Kidney capillary endothelial cell (primary cell): Measurements from ENCODE around the gene CEP131.
"Not testable (repeated sequence)": the region's sequence is repeated elsewhere in the genome, so short reads cannot be mapped to it uniquely, and the experiment has no call there.

Source experiments
- DNase-seq: peaks from one replicate; pipeline ENCODE4 v3.0.0-alpha.2; 2018; ENCODE audit warnings: low spot score

The CEP131 gene

DNA sequence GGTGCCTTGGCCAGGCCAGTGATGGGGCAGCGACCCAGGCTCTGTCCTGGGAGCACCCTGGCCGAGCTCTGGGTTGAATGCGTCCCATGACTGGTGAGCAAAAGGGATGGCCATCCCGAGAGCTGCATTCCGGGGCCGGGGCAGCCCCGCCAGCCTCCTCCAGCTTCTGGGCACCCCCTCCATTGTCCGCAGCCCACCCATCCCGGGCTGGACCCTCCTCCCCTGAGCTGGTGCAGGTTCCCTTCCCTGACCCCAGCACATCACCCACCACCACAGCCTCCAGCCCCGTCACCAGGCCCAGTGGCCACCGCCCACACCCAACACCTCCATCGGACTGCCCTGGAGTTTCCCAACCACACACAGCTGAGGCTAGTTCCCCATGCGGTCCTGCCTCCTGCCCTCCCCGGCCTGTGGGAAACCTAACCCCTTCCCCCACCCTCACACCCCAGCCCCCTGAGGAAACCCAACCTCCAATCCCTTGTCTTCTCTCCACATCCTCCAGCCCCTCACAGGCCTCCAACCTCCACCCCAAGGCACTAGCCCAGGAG is 73.7 kb downstream of the CEP131 start:
- DNase-seq, result no peak

DNA sequence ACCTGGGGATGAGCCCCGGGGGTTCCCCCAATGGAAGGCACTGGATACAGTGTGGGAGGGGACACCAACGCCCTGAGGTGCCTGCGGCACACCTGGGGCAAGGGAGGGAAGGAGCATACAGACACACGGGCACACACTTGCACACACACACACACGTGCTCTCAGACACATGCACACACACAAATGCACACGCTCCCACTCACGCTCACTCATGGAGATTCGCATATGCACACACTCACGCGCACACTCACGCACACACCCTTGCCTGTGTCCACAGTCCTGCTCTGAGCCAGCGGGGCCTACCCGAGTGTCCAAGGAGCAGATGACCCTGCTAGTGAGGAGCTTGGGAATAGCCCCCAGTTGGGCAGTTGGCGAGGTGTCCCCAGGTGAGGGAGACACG is 74.2 kb downstream of the CEP131 start:
- DNase-seq, result no peak

DNA sequence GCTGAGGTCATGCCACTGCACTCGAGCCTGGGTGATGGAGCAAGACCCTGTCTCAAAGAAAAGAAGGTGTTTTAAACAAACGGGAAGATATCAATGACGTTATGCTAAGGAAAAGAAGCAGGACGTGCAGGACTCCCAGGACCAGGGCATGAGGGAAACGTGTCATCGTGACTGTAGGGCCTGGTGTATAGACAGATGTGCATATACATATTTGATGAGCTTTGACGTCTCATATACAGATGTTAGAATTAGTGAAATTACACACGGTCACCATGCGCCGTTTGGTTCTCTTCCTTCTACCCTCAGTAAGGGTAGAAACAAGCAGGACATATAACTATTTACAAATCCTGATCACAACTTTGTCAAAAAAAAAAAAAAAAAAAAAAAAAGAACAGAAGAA is 75.1 kb downstream of the CEP131 start:
- no peak for DNase-seq

DNA sequence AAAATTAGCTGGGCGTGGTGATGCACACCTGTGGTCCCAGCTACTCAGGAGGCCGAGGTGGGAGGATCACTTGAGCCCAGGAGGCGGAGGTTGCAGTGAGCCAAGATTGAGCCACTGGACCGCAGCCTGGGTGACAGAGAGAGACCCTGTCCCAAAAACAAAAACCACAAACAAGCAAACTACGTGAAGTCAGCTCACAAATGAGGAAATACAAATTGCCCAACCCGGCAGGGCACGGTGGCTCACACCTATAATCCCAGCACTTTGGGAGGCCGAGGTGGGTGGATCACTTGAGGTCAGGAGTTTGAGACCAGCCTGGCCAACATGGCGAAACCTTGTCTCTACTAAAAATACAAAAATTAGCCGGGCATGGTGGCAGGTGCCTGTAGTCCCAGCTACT is 76.6 kb downstream of the CEP131 start:
- DNase-seq, result not testable (repeated sequence)

DNA sequence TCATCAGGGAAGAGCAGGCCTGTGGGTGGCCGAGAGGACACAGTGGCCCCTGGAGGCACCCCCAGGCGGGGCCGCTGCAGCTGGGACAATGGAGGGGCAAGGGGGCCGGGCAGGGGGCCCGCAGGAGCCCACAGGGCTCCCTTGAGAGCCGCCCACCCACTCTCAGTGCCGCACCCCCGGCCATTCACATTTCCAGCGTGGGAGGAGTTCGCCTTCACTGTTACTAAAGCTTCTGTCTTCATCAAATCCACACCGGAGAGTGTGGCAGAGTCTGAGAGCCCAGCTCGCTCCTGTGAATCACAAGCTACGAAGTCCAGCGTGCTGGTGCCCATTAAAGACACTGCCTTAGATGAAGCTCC is 78.4 kb downstream of the CEP131 start:
- DNase-seq, result no peak

DNA sequence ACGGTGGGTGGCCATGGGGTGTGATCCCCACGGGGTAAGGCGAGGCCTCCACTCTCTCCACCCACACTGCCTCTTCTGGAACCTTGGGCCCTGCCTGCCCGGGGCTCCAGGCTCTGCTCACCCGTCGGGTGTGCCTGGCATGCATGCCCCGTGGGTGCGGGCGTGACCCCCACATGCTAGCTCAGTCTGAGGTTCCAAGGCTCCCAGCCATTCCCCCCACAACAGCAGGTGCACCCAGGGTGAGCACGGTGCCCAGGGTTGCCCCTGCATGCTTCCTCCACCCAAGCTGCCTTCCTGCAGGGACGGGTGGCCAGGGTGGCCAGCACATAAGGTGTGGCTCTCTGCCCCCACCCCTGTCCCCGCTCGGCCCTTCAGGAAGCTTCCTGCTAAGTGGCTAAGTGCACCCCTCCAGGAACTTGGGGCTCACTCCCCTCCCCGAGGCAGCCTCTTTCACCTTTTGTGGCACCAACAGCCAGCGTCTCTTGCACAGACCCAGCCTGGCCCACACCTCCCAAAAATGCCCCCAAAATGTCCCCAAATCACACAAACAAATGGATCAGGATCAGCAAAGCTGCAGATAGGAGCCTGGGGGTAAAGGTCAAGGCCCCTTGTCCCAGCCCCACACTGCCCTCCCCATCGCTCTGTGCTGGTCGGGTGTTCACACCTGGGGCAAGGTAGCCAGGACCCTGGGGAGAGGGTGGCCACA is 78.9 kb downstream of the CEP131 start:
- DNase-seq, result no peak

DNA sequence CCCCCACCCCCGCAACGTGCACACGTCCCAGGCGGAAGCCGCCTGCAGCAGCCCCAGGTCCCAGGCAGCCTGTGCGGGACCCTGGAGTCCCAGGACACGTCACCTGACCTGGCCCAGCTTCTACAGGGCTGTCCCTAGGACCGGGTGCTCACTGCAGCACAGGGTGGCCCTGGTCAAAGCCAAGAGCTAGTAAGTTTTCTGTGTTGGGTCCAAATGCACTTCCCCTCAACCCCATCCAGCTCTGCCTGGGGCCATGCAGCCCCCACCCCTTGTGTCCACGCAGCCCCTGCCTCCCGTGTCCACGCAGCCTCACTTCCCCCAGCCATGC is 79.6 kb downstream of the CEP131 start:
- no peak for DNase-seq

DNA sequence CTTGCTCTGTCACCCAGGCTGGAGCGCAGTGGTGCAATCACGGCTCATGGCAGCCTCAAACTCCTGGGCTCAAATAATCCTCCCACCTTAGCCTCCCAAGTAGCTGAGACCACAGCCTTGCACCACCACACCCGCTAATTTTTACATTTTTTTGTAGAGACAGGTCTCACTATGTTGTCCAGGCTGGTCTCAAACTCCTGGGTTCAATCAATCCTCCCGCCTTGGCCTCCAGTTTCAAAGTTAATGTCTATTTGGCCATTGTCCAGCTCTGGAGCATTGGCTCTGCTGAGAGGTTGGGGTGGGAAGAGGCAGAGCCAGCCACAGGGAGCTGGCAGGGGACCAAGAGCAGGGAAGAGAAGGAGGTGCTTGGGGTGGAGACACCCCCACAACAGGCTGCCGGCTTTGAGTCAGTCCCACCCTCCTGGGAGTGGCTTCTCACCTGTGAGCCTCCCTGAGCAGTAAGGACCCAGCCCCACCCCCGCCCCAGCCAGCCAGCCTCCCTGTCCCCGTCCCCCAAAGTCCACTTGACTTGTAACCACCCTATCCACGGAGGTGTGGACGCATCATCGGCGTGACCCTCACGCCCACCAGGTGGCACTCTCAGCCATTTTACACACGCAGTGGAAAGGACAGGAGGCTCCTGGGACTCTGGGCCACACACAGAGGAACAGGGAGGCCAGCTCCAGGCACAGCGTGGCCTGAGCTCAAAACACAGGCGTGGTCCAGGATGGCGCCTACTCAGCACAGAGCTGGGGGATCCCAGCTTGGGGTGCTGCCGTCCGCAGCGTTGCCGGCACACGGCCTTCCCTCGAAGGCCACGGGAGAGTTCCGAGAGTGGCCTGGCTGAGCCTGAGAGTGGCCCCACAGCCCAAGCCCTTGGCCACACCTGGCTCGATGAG is 80.2 kb downstream of the CEP131 start:
- peak; percentile 71 for DNase-seq

DNA sequence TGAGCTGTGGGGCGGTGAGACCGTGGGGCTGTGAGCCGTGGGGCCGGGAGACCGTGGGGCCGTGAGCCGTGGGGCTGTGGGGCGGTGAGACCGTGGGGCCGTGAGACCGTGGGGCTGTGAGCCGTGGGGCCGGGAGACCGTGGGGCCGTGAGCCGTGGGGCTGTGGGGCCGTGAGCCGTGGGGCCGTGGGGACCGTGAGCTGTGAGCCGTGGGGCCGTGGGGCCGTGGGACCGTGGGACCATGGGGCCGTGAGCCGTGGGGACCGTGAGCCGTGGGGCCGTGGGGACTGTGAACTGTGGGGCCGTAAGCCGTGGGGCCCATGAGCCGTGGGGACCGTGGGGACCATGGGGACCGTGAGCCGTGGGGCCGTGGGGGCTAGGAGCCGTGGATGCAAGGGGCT is 82.1 kb downstream of the CEP131 start:
- no peak for DNase-seq

DNA sequence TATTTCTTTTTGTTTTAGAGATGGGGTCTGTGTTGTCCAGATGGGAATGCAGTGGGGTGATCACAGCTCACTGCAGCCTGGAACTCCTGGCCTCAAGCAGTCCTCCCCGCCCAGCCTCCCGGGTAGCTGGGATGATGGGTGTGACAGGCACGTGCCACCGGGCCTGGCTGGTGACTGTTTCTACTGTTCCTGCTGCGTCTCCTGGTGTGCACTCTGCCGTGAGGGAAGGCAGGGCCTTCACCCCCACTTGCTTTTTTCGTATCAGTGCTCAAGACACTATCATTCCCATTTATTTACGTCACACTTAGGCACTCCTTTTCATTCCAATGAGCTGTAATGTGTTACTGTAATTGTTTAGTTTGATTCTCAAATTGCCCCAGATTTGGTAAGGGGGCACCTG is 82.7 kb downstream of the CEP131 start:
- no peak for DNase-seq
